Measurements from ENCODE around the gene VASH2.
A peak's percentile ranks its signal among the peaks of the same experiment; 100 is the strongest.

DNA sequence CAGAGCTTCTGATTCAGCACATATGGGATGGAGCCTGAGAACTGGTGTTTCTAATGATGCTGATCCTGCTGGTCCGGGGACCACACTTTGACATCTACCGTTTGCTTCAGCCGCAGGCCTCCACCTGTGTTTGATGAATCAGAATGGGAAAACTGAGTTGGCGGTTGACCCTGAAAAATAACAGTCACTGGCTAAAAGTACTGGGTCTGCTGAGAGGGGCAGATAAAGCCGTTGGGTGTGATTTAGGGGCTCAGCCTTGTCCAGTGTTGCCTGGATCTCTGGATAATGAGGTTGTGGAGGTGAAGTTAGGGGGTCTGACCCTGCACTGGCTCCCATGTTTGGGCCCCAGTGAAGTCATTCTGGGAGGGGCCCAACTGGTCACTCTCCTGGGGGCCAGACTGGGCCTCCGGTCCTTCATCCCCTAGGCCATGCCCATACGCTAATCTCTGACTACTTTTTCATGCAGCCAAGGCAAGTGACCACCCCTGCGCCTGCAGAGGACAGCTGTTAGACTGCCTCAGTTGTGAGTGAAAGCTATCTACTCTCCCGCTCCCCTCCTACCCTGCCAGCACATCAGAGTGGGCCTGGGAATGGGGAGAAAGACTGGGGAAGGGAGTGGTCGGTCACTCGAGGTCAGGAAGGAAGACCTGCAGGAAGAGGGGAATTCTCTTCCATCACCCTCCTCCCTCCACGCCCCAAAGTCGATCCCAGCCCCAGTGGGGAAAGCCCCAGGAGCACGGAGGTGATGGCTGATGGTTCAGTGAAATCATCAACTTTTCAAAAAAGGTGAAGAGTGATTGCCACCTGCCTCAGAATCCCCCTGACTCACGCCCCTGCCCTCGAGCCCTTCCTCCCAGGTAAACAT, 27.7 kb downstream of the VASH2 start:
- 0 out of 2 replicates have a peak, but pooled peaks have one; percentile 5 for TF ChIP-seq POLR2AphosphoS5 (IDR thresholded peaks at IDR 0.05; ENCODE audit: low read depth, low read length)
- peak; percentile 16; the same call in 1 of the 2 replicates for TF ChIP-seq POLR2A (IDR thresholded peaks at IDR 0.05; ENCODE audit: low read depth, low read length)
- no peak for TF ChIP-seq PAX5 (IDR thresholded peaks at IDR 0.05; ENCODE audit: insufficient read depth, low read length, severe bottlenecking)
- TF ChIP-seq TAF1 (IDR thresholded peaks at IDR 0.05; ENCODE audit: low read depth, low read length): peak; percentile 37; the same call in 1 of the 2 replicates
- TF ChIP-seq SPI1 (IDR thresholded peaks at IDR 0.05; ENCODE audit: low read depth, low read length): no peak
- 0 out of 2 replicates have a peak, but pooled peaks have one; percentile 12 for TF ChIP-seq POU2F2 (IDR thresholded peaks at IDR 0.05; ENCODE audit: low read depth, low read length)
